Neural cell (in vitro differentiated cells): ENCODE results near the gene FASLG. TPM values are rescaled to one million over a fixed set of nuclear protein-coding genes. Genes with fewer than 3 reads are reported as not detected.

Source experiments
- H2AFZ ChIP-seq: fragments of 200-600, 300-800 bp; sonication (generic), shearing (Covaris generic); 2 replicates; pipeline ENCODE4 v1.6.0; 2014; ENCODE audit warnings: low read depth, mild to moderate bottlenecking, antibody characterized with exemption, low read length, moderate library complexity
- H3F3A ChIP-seq: fragments of 200-600 bp; shearing (Covaris generic); 2 replicates; pipeline ENCODE4 v1.6.1; 2016; ENCODE audit warnings: mild to moderate bottlenecking, moderate library complexity, mixed read lengths, antibody characterized with exemption, low read length; ENCODE audit not compliant: insufficient read depth, poor library complexity, severe bottlenecking
- H3K27ac ChIP-seq: fragments of 200-600, 300-800 bp; sonication (generic), shearing (Covaris generic); 2 replicates; pipeline ENCODE4 v1.5.1; 2014; ENCODE audit warnings: mild to moderate bottlenecking, low read length, moderate library complexity
- H3K27me3 ChIP-seq: fragments of 300-800, 200-600 bp; sonication (generic), shearing (Covaris generic); 2 replicates; pipeline ENCODE4 v1.6.0; 2014; ENCODE audit warnings: mild to moderate bottlenecking, low read depth, low read length, moderate library complexity; ENCODE audit not compliant: insufficient read depth
- H3K36me3 ChIP-seq: fragments of 300-800, 200-600 bp; sonication (generic), shearing (Covaris generic); 2 replicates; pipeline ENCODE4 v1.5.1; 2014; ENCODE audit warnings: mild to moderate bottlenecking, antibody characterized with exemption, low read length, moderate library complexity; ENCODE audit not compliant: insufficient read depth
- H3K4me2 ChIP-seq: fragments of 300-800, 200-600 bp; sonication (generic), shearing (Covaris generic); 2 replicates; pipeline ENCODE4 v1.6.0; 2014; ENCODE audit warnings: mild to moderate bottlenecking, low read length
- H3K4me3 ChIP-seq: fragments of 300-800, 200-600 bp; sonication (generic), shearing (Covaris generic); 2 replicates; pipeline ENCODE4 v1.5.1; 2014; ENCODE audit warnings: mild to moderate bottlenecking, low read length, moderate library complexity
- H3K79me2 ChIP-seq: fragments of 200-600 bp; shearing (Covaris generic); replicated peaks from 2 replicates; pipeline ENCODE4 v1.6.0; 2014; ENCODE audit warnings: mild to moderate bottlenecking, low read length, moderate library complexity; ENCODE audit not compliant: insufficient read depth
- H3K9ac ChIP-seq: fragments of 300-800, 200-600 bp; sonication (generic), shearing (Covaris generic); 2 replicates; pipeline ENCODE4 v1.6.1; 2016; ENCODE audit warnings: mild to moderate bottlenecking, low read length, mixed read lengths
- H3K9me2 ChIP-seq: fragments of 200-600 bp; shearing (Covaris generic); 2 replicates; pipeline ENCODE4 v1.6.1; 2016; ENCODE audit warnings: mild to moderate bottlenecking, low read length, mixed read lengths; ENCODE audit not compliant: insufficient read depth
- H3K9me3 ChIP-seq: fragments of 200-600, 300-800 bp; sonication (generic), shearing (Covaris generic); 2 replicates; pipeline ENCODE4 v1.6.1; 2016; ENCODE audit warnings: mild to moderate bottlenecking, mixed run types, low read length, moderate library complexity, mixed read lengths
- H4K20me1 ChIP-seq: fragments of 200-600 bp; shearing (Covaris generic); 2 replicates; pipeline ENCODE4 v1.6.1; 2016; ENCODE audit warnings: mild to moderate bottlenecking, mixed run types; ENCODE audit not compliant: insufficient read depth
- CTCF ChIP-seq: fragments of 450-650 bp; IDR thresholded peaks from 2 replicates; pipeline ENCODE4 v1.5.1; 2014; ENCODE audit warnings: antibody characterized with exemption, mild to moderate bottlenecking, moderate library complexity; ENCODE audit not compliant: poor library complexity, severe bottlenecking
- EP300 ChIP-seq: fragments of 450-650 bp; conservative IDR thresholded peaks from 2 replicates; pipeline ENCODE4 v1.6.1; 2014; ENCODE audit warnings: antibody characterized with exemption, mild to moderate bottlenecking, moderate library complexity; ENCODE audit not compliant: poor library complexity, severe bottlenecking
- EZH2 ChIP-seq: fragments of 200-600, 300-800 bp; shearing (Covaris generic), sonication (generic); IDR thresholded peaks from 2 replicates; pipeline ENCODE4 v1.6.1; 2014; ENCODE audit warnings: antibody characterized with exemption, low read length, borderline replicate concordance, mild to moderate bottlenecking; ENCODE audit not compliant: insufficient read depth, poor library complexity, severe bottlenecking
- MXI1 ChIP-seq: fragments of 450-650 bp; conservative IDR thresholded peaks from 2 replicates; pipeline ENCODE4 v1.6.1; 2014; ENCODE audit warnings: antibody characterized with exemption, mild to moderate bottlenecking; ENCODE audit not compliant: poor library complexity, severe bottlenecking
- POLR2AphosphoS5 ChIP-seq: IDR thresholded peaks from 2 replicates; pipeline ENCODE4 v1.6.1; 2012
- RAD21 ChIP-seq: fragments of 450-650 bp; conservative IDR thresholded peaks from 2 replicates; pipeline ENCODE4 v1.6.1; 2014; ENCODE audit warnings: antibody characterized with exemption, mild to moderate bottlenecking, moderate library complexity
- SMC3 ChIP-seq: fragments of 450-650 bp; conservative IDR thresholded peaks from 2 replicates; pipeline ENCODE4 v1.6.1; 2014; ENCODE audit warnings: antibody characterized with exemption, mild to moderate bottlenecking, moderate library complexity; ENCODE audit not compliant: poor library complexity
- TAF1 ChIP-seq: IDR thresholded peaks from 2 replicates; pipeline ENCODE4 v1.6.1; 2012; ENCODE audit warnings: low read depth
- polyA plus RNA-seq: library from polyadenylated mRNA; depleted of rRNA; stranded (reverse); fragments of >200 nt; gene quantifications from 2 replicates; pipeline ENCODE4 v1.2.3, GENCODE V29; 2014
- TF ChIP-seq, protein P1 (sequence below): IDR thresholded peaks from 2 replicates; pipeline ENCODE4 v1.6.1; 2012; ENCODE audit warnings: borderline replicate concordance

The FASLG gene
- polyA plus RNA-seq, 1 donor from 2014 or later: not detected

DNA sequence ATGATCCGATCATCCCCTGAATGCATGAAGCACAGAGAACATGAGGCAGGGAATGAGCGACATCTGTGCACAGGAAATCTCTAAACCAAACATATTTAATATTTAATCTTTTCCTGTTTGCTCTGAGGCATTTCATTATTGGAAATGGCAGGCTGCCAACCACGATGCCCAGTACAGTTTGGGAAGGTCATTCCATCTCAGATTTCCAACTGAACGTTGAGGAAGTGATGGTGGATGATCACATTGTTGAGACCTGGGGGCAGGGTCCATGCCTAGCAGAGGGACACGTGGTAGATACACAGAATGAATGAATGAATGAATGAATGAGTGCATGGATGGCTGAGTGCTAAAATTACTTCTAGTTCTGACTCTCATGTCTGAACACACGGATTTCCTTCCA is 15.9 kb upstream of the FASLG start:
- Histone ChIP-seq H3K27ac (no peak overlapping the region), H4K20me1 (no peaks in the 10 kb centered on the region), H3K9ac (no peak overlapping the region), H3F3A (no peaks in the 10 kb centered on the region), H3K36me3 (no peaks in the 10 kb centered on the region), H3K4me2 (no peak overlapping the region), H3K79me2 (no peaks in the 10 kb centered on the region), H3K4me3 (no peak overlapping the region), H2AFZ (no peak overlapping the region), H3K27me3 (no peaks in the 10 kb centered on the region), H3K9me3 (no peaks in the 10 kb centered on the region), H3K9me2 (no peaks in the 10 kb centered on the region)
- TF ChIP-seq TAF1 (no peak), RAD21 (no peak), SMC3 (no peak), POLR2AphosphoS5 (no peak), MXI1 (no peak), CTCF (no peak), EP300 (no peak), EZH2 (no peak)
- TF ChIP-seq, protein P1, sequence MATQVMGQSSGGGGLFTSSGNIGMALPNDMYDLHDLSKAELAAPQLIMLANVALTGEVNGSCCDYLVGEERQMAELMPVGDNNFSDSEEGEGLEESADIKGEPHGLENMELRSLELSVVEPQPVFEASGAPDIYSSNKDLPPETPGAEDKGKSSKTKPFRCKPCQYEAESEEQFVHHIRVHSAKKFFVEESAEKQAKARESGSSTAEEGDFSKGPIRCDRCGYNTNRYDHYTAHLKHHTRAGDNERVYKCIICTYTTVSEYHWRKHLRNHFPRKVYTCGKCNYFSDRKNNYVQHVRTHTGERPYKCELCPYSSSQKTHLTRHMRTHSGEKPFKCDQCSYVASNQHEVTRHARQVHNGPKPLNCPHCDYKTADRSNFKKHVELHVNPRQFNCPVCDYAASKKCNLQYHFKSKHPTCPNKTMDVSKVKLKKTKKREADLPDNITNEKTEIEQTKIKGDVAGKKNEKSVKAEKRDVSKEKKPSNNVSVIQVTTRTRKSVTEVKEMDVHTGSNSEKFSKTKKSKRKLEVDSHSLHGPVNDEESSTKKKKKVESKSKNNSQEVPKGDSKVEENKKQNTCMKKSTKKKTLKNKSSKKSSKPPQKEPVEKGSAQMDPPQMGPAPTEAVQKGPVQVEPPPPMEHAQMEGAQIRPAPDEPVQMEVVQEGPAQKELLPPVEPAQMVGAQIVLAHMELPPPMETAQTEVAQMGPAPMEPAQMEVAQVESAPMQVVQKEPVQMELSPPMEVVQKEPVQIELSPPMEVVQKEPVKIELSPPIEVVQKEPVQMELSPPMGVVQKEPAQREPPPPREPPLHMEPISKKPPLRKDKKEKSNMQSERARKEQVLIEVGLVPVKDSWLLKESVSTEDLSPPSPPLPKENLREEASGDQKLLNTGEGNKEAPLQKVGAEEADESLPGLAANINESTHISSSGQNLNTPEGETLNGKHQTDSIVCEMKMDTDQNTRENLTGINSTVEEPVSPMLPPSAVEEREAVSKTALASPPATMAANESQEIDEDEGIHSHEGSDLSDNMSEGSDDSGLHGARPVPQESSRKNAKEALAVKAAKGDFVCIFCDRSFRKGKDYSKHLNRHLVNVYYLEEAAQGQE: no peak

- no peak for TF ChIP-seq RAD21
- no peak for TF ChIP-seq EZH2
- no peak for TF ChIP-seq POLR2AphosphoS5
- no peak for TF ChIP-seq TAF1
- TF ChIP-seq MXI1: no peak
- TF ChIP-seq CTCF: no peak
- TF ChIP-seq, protein P1: no peak
- TF ChIP-seq EP300: no peak
- no peak for TF ChIP-seq SMC3
- no peak overlapping the region for H3K27ac ChIP-seq
- no peaks in the 10 kb centered on the region for H3K79me2 ChIP-seq
- no peaks in the 10 kb centered on the region for H3K27me3 ChIP-seq
- no peak overlapping the region for H3K4me2 ChIP-seq
- no peaks in the 10 kb centered on the region for H4K20me1 ChIP-seq
- H3F3A ChIP-seq: no peaks in the 10 kb centered on the region
- H3K9ac ChIP-seq: no peak overlapping the region
- no peak overlapping the region for H3K4me3 ChIP-seq
- no peaks in the 10 kb centered on the region for H3K9me3 ChIP-seq
- H2AFZ ChIP-seq: no peak overlapping the region
- H3K9me2 ChIP-seq: no peaks in the 10 kb centered on the region
- no peaks in the 10 kb centered on the region for H3K36me3 ChIP-seq
Observed at GRCh38 chr1:172646653-172647052, 12.2 kb upstream of the FASLG start.
